HFFc6 (cell line): ENCODE data around the gene PTPN13. TPM values are rescaled to one million over a fixed set of nuclear protein-coding genes. Genes with fewer than 3 reads are reported as not detected.
"Not testable (repeated sequence)": the region's sequence is repeated elsewhere in the genome, so short reads cannot be mapped to it uniquely, and the experiment has no call there.

Experiments
- DNase-seq: peaks from one replicate; pipeline ENCODE4 v3.0.0-alpha.2; 2018
- H3K27ac Mint-ChIP-seq: 2 replicates; pipeline ENCODE4 v1.8.0; 2020; ENCODE audit warnings: mild to moderate bottlenecking, mixed read lengths
- H3K27me3 Mint-ChIP-seq: 2 replicates; pipeline ENCODE4 v1.8.0; 2021; ENCODE audit warnings: mild to moderate bottlenecking, moderate library complexity, mixed read lengths; ENCODE audit not compliant: insufficient read depth
- H3K36me3 Mint-ChIP-seq: 2 replicates; pipeline ENCODE4 v1.8.0; 2021; ENCODE audit warnings: low read depth, mixed read lengths
- H3K4me1 Mint-ChIP-seq: 2 replicates; pipeline ENCODE4 v1.8.0; 2020; ENCODE audit warnings: low read depth, mixed read lengths
- H3K4me3 Mint-ChIP-seq: 2 replicates; pipeline ENCODE4 v1.8.0; 2020; ENCODE audit warnings: mild to moderate bottlenecking, moderate library complexity, mixed read lengths
- H3K9me3 Mint-ChIP-seq: 2 replicates; pipeline ENCODE4 v1.8.0; 2020; ENCODE audit warnings: mild to moderate bottlenecking, mixed read lengths
- CTCF ChIP-seq: fragments of 200-600 bp; sonication (generic); IDR thresholded peaks from 2 replicates; pipeline ENCODE4 v1.5.0; 2021; ENCODE audit warnings: antibody characterized with exemption, mild to moderate bottlenecking
- total RNA-seq, 6 experiments: library from RNA; stranded (reverse); fragmentation: NEBNext Ultra II Directional; extraction: Animal tissue kit (Norgen Biotek cat#: 25700); gene quantifications; 2 replicates in 1 of 6; 3 replicates in 5 of 6; pipeline ENCODE4 v1.2.3, GENCODE V29; 2021

PTPN13 gene
- total RNA-seq, 6 experiments from 2014 or later, result 48.2 to 65.7 (median 58.1) TPM

DNA sequence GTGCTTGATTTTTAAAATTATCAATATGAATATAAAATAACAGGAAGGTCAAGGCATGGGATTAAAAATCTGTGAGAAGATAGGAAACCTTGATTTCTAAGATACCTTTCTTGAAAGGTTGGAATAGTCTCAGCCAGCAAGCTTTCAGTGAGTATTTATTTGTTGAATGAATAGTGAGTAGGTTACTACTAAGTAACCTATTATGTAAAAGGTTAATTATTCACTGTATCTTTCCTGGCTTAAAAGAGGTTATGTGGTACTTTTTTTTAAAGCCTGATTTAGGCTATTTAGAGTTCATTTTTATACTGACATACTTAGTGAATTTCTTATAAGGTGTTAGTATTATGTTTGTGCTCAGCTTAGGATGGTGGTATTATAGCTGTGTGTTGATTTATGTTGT lies 123.5 kb downstream of the PTPN13 start:
- peaks cover 12% of the 10 kb centered on the region for H3K4me1 Mint-ChIP-seq
- no peak overlapping the region for H3K4me3 Mint-ChIP-seq
- no peak overlapping the region for H3K27ac Mint-ChIP-seq
- no peaks in the 10 kb centered on the region; the same call in none of the 2 replicates for H3K27me3 Mint-ChIP-seq
- DNase-seq, result no peak
- peaks cover 30% of the 10 kb centered on the region for H3K36me3 Mint-ChIP-seq
- TF ChIP-seq CTCF, result no peak
- peaks cover 6% of the 10 kb centered on the region for H3K9me3 Mint-ChIP-seq

- H3K36me3 Mint-ChIP-seq, result peaks cover 31% of the 10 kb centered on the region
- H3K27me3 Mint-ChIP-seq, result no peaks in the 10 kb centered on the region; the same call in none of the 2 replicates
- no peak for DNase-seq
- no peak for TF ChIP-seq CTCF
- peaks cover 12% of the 10 kb centered on the region for H3K4me1 Mint-ChIP-seq
- H3K27ac Mint-ChIP-seq, result no peak overlapping the region
- H3K4me3 Mint-ChIP-seq, result no peak overlapping the region
- peaks cover 6% of the 10 kb centered on the region for H3K9me3 Mint-ChIP-seq
Measured at GRCh38 chr4:86718152-86718551, 124.0 kb downstream of the PTPN13 start.

- H3K4me1 Mint-ChIP-seq, result peaks cover 12% of the 10 kb centered on the region
- H3K27me3 Mint-ChIP-seq, H3K27ac Mint-ChIP-seq, H3K4me3 Mint-ChIP-seq, DNase-seq, H3K9me3 Mint-ChIP-seq: not testable (repeated sequence)
- peaks cover 38% of the 10 kb centered on the region for H3K36me3 Mint-ChIP-seq
Measured at GRCh38 chr4:86719149-86719548, 125.0 kb downstream of the PTPN13 start.

DNA sequence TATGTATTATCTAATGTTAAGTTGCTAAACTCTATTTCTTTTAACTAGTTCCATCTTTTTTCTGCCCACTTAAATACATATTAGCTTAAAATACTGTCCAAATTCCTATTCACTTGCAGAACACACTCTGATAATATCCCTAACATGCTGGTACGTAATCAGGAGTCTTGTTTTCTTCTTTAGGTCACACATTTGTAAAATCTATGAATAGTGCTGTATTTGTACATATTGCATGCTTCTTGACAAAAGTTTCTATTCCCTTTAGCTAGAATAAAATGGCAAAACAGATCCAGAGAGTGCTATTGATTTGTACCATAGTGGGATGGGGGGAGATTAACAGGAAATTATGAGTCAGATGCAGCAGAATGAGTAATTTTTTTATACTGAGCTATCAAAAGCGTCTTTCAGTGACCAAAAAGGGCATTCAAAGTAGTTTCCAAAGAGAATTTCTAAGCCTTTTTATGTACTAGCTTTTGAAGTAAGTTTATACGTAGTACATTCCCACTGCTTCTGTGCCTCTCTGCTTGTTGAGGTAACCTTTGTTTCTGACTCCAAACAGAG lies 126.5 kb downstream of the PTPN13 start:
- peaks cover 52% of the 10 kb centered on the region for H3K36me3 Mint-ChIP-seq
- TF ChIP-seq CTCF, result no peak
- H3K4me1 Mint-ChIP-seq, result peaks cover 16% of the 10 kb centered on the region
- peak overlapping the region; percentile 24; the same call in 1 of the 2 replicates for H3K27ac Mint-ChIP-seq
- H3K4me3 Mint-ChIP-seq, result no peak overlapping the region
- no peaks in the 10 kb centered on the region; the same call in none of the 2 replicates for H3K27me3 Mint-ChIP-seq
- peaks cover 6% of the 10 kb centered on the region for H3K9me3 Mint-ChIP-seq
- DNase-seq, result no peak

GRCh38 chr4:86721412-86721811 lies 127.3 kb downstream of the PTPN13 start:
- Mint-ChIP-seq H3K4me1 (peaks cover 18% of the 10 kb centered on the region), H3K27ac (no peak overlapping the region), H3K36me3 (peaks cover 61% of the 10 kb centered on the region), H3K4me3 (no peak overlapping the region), H3K9me3 (peaks cover 11% of the 10 kb centered on the region), H3K27me3 (no peaks in the 10 kb centered on the region; the same call in none of the 2 replicates)
- DNase-seq, result no peak
- TF ChIP-seq CTCF, result no peak

DNA sequence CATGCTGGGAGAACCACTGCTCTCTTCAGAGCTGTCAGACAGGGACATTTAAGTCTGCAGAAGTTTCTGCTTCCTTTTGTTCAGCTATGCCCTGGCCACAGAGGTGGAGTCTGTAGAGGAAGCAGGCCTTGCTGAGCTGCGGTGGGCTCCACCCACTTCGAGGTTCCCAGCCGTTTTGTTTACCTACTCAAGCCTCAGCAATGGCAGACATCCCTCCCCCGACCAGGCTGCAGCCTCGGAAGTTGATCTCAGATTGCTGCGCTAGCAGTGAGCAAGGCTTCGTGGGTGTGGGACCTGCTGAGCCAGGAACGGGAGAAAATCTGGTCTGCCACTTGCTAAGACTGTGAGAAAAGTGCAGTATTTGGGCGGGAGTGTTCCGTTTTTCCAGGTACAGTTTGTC lies 136.2 kb downstream of the PTPN13 start:
- Mint-ChIP-seq H3K9me3 (peaks cover 9% of the 10 kb centered on the region; the same call in 1 of the 2 replicates), H3K4me1 (peaks cover 4% of the 10 kb centered on the region; the same call in 1 of the 2 replicates), H3K27me3 (no peaks in the 10 kb centered on the region), H3K4me3 (no peak overlapping the region), H3K27ac (no peak overlapping the region), H3K36me3 (peaks cover 55% of the 10 kb centered on the region)
- DNase-seq, result no peak
- TF ChIP-seq CTCF, result no peak
